AG10803 (cell line): ENCODE measurements around the gene TCEA2.

Experiments
- DNase-seq: peaks from one replicate; pipeline ENCODE4 v3.0.0; 2010; ENCODE audit warnings: low read depth
- H3K4me3 ChIP-seq: 2 replicates; pipeline ENCODE4 v1.5.1; 2011; ENCODE audit warnings: mild to moderate bottlenecking, low read length, control low read depth
- TF ChIP-seq, protein P1 (sequence below): conservative IDR thresholded peaks from 2 replicates; pipeline ENCODE4 v1.5.1; 2011; ENCODE audit warnings: mild to moderate bottlenecking, low read length, control low read depth, inconsistent platforms

Gene TCEA2

DNA sequence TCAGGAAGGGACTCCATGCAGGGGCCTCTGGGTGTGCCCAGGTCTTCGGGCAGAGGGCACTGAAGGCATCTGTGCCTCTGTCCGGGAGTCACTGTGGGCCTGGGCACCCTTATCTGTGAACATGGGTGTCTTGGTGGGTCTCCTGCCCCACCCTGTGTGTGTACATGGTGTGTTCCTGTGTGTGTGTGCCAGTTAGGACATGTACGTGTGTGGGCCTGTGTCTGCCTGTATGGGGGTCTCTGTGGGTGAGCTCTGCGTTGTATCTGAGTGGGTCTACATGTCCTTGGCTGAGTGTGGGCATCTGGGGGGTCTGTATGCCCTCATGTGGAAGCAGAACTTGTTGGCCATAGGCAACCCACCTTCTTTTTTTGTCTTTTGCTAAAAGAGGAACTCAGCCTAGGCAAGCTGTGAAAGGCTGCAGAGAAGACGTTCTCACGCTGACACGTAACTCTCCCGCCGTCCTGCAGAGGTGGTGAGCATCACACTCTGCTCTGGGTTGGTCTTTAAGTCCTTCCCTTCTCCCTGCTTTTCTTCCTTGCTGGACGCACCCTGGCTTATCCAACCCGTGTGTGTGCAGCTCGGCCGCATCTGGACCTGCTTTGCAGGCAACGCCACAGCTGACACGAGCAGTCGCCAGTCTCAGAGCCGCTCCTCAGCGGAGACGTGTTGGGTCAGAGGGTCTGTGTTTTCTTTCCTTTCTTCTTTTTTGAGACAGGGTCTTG, 44.9 kb downstream of the TCEA2 start:
- no peak overlapping the region for H3K4me3 ChIP-seq
- TF ChIP-seq, protein P1, sequence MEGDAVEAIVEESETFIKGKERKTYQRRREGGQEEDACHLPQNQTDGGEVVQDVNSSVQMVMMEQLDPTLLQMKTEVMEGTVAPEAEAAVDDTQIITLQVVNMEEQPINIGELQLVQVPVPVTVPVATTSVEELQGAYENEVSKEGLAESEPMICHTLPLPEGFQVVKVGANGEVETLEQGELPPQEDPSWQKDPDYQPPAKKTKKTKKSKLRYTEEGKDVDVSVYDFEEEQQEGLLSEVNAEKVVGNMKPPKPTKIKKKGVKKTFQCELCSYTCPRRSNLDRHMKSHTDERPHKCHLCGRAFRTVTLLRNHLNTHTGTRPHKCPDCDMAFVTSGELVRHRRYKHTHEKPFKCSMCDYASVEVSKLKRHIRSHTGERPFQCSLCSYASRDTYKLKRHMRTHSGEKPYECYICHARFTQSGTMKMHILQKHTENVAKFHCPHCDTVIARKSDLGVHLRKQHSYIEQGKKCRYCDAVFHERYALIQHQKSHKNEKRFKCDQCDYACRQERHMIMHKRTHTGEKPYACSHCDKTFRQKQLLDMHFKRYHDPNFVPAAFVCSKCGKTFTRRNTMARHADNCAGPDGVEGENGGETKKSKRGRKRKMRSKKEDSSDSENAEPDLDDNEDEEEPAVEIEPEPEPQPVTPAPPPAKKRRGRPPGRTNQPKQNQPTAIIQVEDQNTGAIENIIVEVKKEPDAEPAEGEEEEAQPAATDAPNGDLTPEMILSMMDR = no peak
- DNase-seq = no peak

DNA sequence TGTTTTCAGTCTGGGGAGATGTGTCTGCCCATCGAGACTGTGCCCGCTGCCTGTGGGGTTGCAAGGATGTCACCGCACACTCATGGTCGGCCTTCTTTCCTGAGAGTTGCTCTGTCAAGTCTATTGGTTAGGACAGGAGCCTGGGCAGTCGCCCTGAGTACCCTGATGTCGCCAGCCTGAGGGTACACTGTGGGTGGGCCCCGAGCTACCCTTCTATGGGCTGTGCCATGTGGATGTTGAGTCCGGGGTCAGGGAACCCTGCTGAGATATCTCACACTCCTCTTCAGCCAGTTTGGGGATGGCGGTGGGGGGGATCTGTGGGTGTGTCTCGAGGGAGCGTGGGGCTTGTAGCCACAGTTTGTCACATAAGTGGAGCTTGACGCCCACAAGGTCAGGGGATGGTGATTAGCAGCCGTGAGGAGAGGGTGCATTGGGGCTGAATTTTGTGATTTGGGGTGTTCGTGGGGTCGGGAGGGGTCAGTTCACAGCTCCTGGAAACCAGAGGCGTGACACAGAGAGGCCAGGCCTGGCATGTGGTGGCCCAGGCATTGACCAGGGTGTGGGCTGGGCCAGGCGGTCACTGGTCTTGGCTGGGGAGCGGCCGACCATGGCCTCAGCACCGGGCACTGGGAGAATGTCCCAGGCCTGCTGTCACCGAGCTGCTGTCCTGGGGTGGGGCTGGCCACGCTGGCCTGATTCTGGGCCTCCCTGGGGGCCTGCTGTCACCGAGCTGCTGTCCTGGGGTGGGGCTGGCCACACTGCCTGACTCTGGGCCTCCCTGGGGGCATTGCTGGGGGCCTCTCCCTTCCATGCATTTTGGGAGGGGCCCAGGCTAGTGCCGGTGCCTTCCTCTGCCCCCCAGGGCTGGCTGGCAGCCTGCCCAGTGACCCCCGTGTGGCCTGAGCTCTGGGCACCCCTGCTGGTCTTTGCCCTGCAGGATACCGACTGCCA, 46.0 kb downstream of the TCEA2 start:
- DNase-seq = no peak
- H3K4me3 ChIP-seq = no peak overlapping the region
- TF ChIP-seq, protein P1 = no peak

DNA sequence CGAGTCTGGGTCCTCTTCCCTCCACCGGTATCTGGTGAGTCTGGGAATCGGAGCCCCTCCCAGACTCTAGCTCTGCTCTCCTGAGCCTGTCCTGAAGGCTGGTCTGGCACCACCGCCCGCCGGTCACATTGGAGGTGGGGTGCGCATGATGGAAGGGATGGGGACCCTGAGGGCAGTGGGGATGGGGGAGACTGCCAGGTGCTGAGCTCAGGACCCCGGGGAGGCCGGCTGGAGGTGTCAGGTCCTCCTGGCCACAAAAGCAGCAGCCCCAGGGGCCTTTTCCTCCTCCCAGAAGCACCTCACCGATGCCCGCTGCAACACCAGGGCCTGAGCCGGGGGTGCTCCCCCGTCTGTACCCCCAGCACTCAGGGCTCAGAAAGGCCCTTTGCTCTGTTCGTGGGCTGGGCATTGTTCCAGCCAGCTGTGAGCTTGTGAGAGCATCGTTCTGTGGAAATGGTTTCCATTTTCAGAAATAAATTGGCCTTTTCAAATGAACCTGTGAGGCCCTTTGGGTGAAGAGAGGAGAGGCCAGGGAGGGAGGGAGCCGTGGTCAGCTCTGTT, 46.9 kb downstream of the TCEA2 start:
- TF ChIP-seq, protein P1 = no peak
- DNase-seq = no peak
- H3K4me3 ChIP-seq = no peak overlapping the region

DNA sequence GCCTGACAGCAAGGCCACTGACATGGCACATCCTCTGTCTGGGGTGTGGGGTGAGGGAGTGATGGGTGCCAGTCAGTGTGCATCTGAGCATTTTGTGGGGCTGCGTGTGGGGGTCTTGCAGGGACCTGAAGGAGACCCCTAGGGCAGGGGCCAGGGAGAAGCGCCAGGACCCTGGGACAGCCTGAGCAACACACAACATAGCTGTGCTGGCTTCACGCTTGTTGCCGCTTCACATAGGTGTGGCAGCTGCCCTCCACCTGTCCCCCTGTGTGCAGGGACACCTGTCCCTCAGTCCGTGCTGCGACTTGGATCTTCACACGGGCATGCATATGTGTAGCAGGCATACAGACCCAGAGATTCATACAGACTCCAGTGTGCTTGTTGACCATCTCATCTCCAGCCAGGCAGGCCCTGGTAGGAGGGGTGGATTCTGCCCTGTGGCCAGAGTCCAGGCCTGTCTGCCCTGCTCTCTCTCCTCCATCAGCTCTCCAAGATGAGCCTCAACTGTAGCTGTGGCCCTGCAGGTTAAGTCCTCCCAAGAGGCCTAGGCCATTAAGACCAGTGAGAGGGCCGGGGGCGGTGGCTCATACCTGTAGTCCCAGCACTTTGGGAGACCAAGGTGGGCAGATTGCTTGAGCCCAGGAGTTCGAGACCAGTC, 47.5 kb downstream of the TCEA2 start:
- H3K4me3 ChIP-seq = no peak overlapping the region
- no peak for DNase-seq
- TF ChIP-seq, protein P1 = no peak

DNA sequence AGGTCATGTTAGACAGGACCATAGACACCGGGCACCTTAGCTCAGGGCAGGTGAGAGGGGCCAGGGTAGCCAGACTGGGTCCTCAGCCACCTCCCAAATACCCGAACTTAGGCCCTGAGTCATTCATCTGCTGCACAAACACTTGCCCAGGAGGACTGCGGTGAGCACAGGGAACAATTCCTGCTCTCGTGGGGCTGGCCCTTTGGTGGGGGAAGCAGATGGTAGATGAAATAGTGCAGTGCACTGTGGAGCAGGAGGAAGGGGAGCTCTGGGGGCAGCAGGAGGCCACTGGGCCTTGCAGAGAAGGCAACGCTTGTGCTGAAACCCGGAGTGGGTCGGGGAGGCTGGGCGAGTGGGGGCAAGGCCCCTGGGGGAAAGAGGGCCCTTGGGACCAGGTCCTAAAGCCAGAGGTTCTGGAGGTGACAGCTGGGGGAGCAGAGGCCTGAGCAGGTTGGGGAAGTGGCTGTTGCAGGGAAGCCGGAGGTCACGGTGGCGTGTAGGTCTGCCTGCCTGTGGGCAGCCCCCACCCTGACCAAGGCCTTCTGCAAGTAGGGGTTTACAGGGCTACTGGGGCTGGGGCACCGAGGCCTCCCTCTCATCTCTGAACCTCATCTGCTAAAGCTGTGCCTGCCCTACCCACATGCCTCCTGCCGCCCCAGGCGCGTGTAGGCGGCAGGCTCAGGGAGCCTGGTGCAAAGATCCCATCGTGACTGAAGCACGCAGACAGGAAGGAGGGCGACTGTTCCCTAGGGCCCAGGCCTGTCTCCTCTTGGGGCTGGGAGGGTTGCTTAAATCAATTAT, 49.0 kb downstream of the TCEA2 start:
- TF ChIP-seq, protein P1 = no peak
- DNase-seq = no peak
- H3K4me3 ChIP-seq = no peak overlapping the region

DNA sequence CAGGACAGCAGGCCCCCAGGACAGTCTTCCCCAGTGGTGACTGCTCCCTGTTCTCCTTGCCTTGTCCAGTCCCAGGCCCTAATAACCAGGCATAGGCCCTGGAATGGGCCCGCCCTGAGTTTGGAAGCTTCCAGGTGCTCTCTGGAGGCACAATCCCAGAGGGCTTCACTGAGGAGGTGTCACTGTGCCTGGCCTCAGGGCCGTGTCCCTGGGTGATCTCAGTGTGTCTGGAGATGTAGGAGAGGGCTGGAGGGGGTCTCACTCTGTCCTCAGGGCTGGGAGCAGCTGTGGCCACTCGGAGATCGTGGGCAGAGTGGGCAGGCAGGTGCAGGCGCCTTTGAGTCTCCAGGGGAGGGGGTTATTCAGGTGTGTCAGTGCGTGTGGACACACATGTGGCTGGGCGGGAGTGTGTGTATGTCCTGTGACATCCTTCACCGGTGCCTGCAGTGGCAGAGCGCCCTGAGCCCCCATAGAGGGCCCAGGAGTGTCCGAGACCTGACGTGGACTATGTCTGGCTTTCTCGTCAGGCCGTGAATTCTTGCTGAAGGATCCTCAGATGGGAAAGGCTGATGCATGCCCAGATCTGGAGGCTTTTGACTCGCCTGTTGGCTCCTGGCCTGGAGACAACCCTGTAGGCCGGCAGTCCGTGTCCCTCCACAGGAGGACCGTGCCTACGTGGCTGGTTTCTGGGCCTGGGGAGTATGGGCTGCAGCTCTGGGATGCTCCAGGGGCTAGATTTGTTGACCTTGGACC, 49.9 kb downstream of the TCEA2 start:
- TF ChIP-seq, protein P1 = no peak
- no peak for DNase-seq

More for the DNA sequence above, 49.9 kb downstream of the TCEA2 start:
- no peak overlapping the region for H3K4me3 ChIP-seq
